Prostate gland (tissue), 2 donors: ENCODE measurements around the gene AMY1B.
"Not testable (repeated sequence)": the region's sequence is repeated elsewhere in the genome, so short reads cannot be mapped to it uniquely, and the experiment has no call there.

Experiments
- POLR2A ChIP-seq: fragments of 450-650 bp; IDR thresholded peaks from one replicate; pipeline ENCODE4 v1.6.1; 2016; ENCODE audit warnings: antibody characterized with exemption, mild to moderate bottlenecking
- POLR2AphosphoS5 ChIP-seq: sonication (generic); formaldehyde crosslinking; IDR thresholded peaks from one replicate; pipeline ENCODE4 v1.6.1; 2017; ENCODE audit warnings: antibody characterized with exemption
- TF ChIP-seq, protein P1 (sequence below), 4 experiments: fragments of 200-600 bp in 2 of 4; fragments of 450-650 bp in 2 of 4; sonication (generic) in 2 of 4; IDR thresholded peaks; 1 replicate in 3 of 4; 2 replicates in 1 of 4; pipeline ENCODE4 v1.5.1; 2016 to 2019; ENCODE audit warnings: antibody characterized with exemption in 4 of 4, mild to moderate bottlenecking in 2 of 4, moderate library complexity in 2 of 4

DNA sequence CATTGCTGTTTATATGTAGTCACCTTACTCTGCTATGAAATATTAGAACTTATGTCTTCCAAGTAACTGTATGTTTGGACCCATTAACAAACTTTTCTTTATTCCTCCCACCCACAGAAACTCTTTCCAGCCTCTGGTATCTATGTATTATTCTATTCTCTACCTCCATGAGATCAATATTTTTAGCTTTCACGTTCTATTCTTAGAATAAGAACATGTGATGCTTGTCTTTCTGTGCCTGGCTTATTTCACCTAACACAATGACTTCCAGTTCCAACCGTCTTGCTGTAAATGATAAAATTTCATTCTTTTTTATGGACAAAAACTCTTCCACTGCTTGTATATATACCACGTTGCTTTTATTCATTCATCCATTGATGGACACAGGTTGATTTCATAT is 54.8 kb downstream of the AMY1B start:
- TF ChIP-seq, protein P1, sequence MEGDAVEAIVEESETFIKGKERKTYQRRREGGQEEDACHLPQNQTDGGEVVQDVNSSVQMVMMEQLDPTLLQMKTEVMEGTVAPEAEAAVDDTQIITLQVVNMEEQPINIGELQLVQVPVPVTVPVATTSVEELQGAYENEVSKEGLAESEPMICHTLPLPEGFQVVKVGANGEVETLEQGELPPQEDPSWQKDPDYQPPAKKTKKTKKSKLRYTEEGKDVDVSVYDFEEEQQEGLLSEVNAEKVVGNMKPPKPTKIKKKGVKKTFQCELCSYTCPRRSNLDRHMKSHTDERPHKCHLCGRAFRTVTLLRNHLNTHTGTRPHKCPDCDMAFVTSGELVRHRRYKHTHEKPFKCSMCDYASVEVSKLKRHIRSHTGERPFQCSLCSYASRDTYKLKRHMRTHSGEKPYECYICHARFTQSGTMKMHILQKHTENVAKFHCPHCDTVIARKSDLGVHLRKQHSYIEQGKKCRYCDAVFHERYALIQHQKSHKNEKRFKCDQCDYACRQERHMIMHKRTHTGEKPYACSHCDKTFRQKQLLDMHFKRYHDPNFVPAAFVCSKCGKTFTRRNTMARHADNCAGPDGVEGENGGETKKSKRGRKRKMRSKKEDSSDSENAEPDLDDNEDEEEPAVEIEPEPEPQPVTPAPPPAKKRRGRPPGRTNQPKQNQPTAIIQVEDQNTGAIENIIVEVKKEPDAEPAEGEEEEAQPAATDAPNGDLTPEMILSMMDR (IDR thresholded peaks at IDR 0.05): not testable (repeated sequence)
- not testable (repeated sequence) for TF ChIP-seq POLR2A, POLR2AphosphoS5
